Measurements from ENCODE around the gene KLRC2.
"Not testable (repeated sequence)": the region's sequence is repeated elsewhere in the genome, so short reads cannot be mapped to it uniquely, and the experiment has no call there.

KLRC2 gene

GRCh38 chr12:10389904-10390303, 45.9 kb downstream of the KLRC2 start, which contains the start of gene KLRK1:
Gene KLRK1 (minus strand): TSS chr12:10390041. CDS start chr12:10388810, 1,231 bp downstream.
- DNase-seq = no peak
- no CpG with 5 or more reads among the region's 1 CpG for WGBS (ENCODE audit: insufficient coverage)
- H3K27ac ChIP-seq (ENCODE audit: insufficient read depth in 1 of 2, low read depth in 1 of 2, low read length in 2 of 2, poor library complexity in 1 of 2, severe bottlenecking in 2 of 2) = no peak within 1 kb of the TSS
- H3K9me3 ChIP-seq (ENCODE audit: control extremely low read depth in 1 of 5, control insufficient read depth in 4 of 5, insufficient read depth in 2 of 5, low read depth in 1 of 5, low read length in 4 of 5) = no peaks in the 10 kb centered on the region
- no peaks in the 10 kb centered on the region for H3K36me3 ChIP-seq (ENCODE audit: control insufficient read depth in 4 of 4, insufficient read depth in 4 of 4, low read length in 3 of 4)
- H3K4me3 ChIP-seq (ENCODE audit: control insufficient read depth in 1 of 7, extremely low read depth in 1 of 7, insufficient read depth in 4 of 7, low read depth in 2 of 7, low read length in 6 of 7) = no peak within 1 kb of the TSS
- peaks cover 0 to 89% (median 0%) of the 10 kb centered on the region in 5 experiments for H3K27me3 ChIP-seq (replicated peaks in 2 of 5; ENCODE audit: control insufficient read depth in 4 of 5, insufficient read depth in 5 of 5, low read length in 4 of 5)
- POLR2A ChIA-PET = no interaction called here
- CTCF ChIA-PET = interaction anchor here (1.2 kb wide), 1 partner anchor 21 kb away, joined by 4 read pairs; no protein-coding TSS in a partner anchor
- peaks cover 11 to 43% (median 18%) of the 10 kb centered on the region in 4 experiments for H3K4me1 ChIP-seq (ENCODE audit: control extremely low read depth in 1 of 4, control insufficient read depth in 4 of 4, insufficient read depth in 4 of 4, low read length in 3 of 4)

- ChIA-PET POLR2A (no interaction called here), CTCF (interaction anchor here (1.4 kb wide), 1 partner anchor 22 kb away, joined by 3 read pairs; no protein-coding TSS in a partner anchor)
- Histone ChIP-seq H3K4me3 (ENCODE audit: control insufficient read depth in 1 of 7, extremely low read depth in 1 of 7, insufficient read depth in 4 of 7, low read depth in 2 of 7, low read length in 6 of 7) (peak overlapping the region in 1 of 7 experiments; percentile 10), H3K4me1 (ENCODE audit: control extremely low read depth in 1 of 4, control insufficient read depth in 4 of 4, insufficient read depth in 4 of 4, low read length in 3 of 4) (peaks cover 11 to 36% (median 17%) of the 10 kb centered on the region in 4 experiments), H3K27ac (ENCODE audit: insufficient read depth in 1 of 2, low read depth in 1 of 2, low read length in 2 of 2, poor library complexity in 1 of 2, severe bottlenecking in 2 of 2) (no peak overlapping the region), H3K36me3 (ENCODE audit: control insufficient read depth in 4 of 4, insufficient read depth in 4 of 4, low read length in 3 of 4) (no peaks in the 10 kb centered on the region), H3K9me3 (ENCODE audit: control extremely low read depth in 1 of 5, control insufficient read depth in 4 of 5, insufficient read depth in 2 of 5, low read depth in 1 of 5, low read length in 4 of 5) (peaks cover 0 to 6% (median 0%) of the 10 kb centered on the region in 5 experiments), H3K27me3 (replicated peaks in 2 of 5; ENCODE audit: control insufficient read depth in 4 of 5, insufficient read depth in 5 of 5, low read length in 4 of 5) (peaks cover 0 to 90% (median 0%) of the 10 kb centered on the region in 5 experiments)
- no peak for DNase-seq
- WGBS (ENCODE audit: insufficient coverage) = no CpG with 5 or more reads among the region's 9 CpGs
Measured at GRCh38 chr12:10388624-10389413, 47.0 kb downstream of the KLRC2 start.

- DNase-seq; H3K36me3 ChIP-seq (ENCODE audit: control insufficient read depth in 4 of 4, insufficient read depth in 4 of 4, low read length in 3 of 4); POLR2A ChIA-PET; H3K9me3 ChIP-seq (ENCODE audit: control extremely low read depth in 1 of 5, control insufficient read depth in 4 of 5, insufficient read depth in 2 of 5, low read depth in 1 of 5, low read length in 4 of 5); H3K27ac ChIP-seq (ENCODE audit: insufficient read depth in 1 of 2, low read depth in 1 of 2, low read length in 2 of 2, poor library complexity in 1 of 2, severe bottlenecking in 2 of 2); H3K4me3 ChIP-seq (ENCODE audit: control insufficient read depth in 1 of 7, extremely low read depth in 1 of 7, insufficient read depth in 4 of 7, low read depth in 2 of 7, low read length in 6 of 7): not testable (repeated sequence)
- Histone ChIP-seq H3K27me3 (replicated peaks in 2 of 5; ENCODE audit: control insufficient read depth in 4 of 5, insufficient read depth in 5 of 5, low read length in 4 of 5) (peaks cover 0 to 81% (median 0%) of the 10 kb centered on the region in 5 experiments), H3K4me1 (ENCODE audit: control extremely low read depth in 1 of 4, control insufficient read depth in 4 of 4, insufficient read depth in 4 of 4, low read length in 3 of 4) (peaks cover 8 to 23% (median 13%) of the 10 kb centered on the region in 4 experiments)
- CTCF ChIA-PET = interaction anchor here (1.5 to 3.2 kb wide), 2 partner anchors 21 to 28 kb away, joined by 5 to 9 read pairs; no protein-coding TSS in a partner anchor
- WGBS (ENCODE audit: insufficient coverage) = 92% methylated on average over 4 of the region's 6 CpGs
Measured at GRCh38 chr12:10387498-10387897, 48.3 kb downstream of the KLRC2 start.

GRCh38 chr12:10386857-10387256, 49.0 kb downstream of the KLRC2 start:
- Histone ChIP-seq H3K9me3 (ENCODE audit: control extremely low read depth in 1 of 5, control insufficient read depth in 4 of 5, insufficient read depth in 2 of 5, low read depth in 1 of 5, low read length in 4 of 5) (peaks cover 0 to 7% (median 0%) of the 10 kb centered on the region in 5 experiments), H3K27ac (ENCODE audit: insufficient read depth in 1 of 2, low read depth in 1 of 2, low read length in 2 of 2, poor library complexity in 1 of 2, severe bottlenecking in 2 of 2) (no peak overlapping the region), H3K4me1 (ENCODE audit: control extremely low read depth in 1 of 4, control insufficient read depth in 4 of 4, insufficient read depth in 4 of 4, low read length in 3 of 4) (peaks cover 2 to 16% (median 9%) of the 10 kb centered on the region in 4 experiments), H3K36me3 (ENCODE audit: control insufficient read depth in 4 of 4, insufficient read depth in 4 of 4, low read length in 3 of 4) (no peaks in the 10 kb centered on the region), H3K27me3 (replicated peaks in 2 of 5; ENCODE audit: control insufficient read depth in 4 of 5, insufficient read depth in 5 of 5, low read length in 4 of 5) (peaks cover 0 to 75% (median 0%) of the 10 kb centered on the region in 5 experiments), H3K4me3 (ENCODE audit: control insufficient read depth in 1 of 7, extremely low read depth in 1 of 7, insufficient read depth in 4 of 7, low read depth in 2 of 7, low read length in 6 of 7) (no peak overlapping the region)
- DNase-seq = no peak
- POLR2A ChIA-PET = no interaction called here
- WGBS (ENCODE audit: insufficient coverage) = 88% methylated on average over 1 of the region's 1 CpG
- CTCF ChIA-PET = interaction anchor here (1.5 to 3.2 kb wide), 2 partner anchors 20 to 29 kb away, joined by 5 to 9 read pairs; no protein-coding TSS in a partner anchor

DNA sequence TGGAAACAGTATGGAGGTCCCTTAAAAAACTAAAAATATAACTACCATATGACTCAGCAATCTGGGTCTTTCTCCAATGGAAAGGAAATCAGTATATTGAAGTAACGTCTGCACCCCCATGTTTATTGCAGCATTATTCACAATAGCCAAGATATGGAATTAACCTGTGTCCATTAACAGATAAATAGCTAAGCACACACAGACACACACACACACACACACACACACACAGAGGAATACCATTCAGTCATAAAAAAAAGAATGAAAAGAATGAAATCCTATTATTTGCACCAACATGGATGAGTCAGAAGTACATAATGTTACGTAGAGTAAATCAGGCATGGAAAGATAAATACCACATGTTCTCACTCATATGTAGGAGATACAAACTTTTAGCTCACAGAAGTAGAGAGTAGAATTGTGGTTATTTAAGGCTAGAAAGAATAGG, 50.6 kb downstream of the KLRC2 start:
- peaks cover 0 to 7% (median 0%) of the 10 kb centered on the region in 5 experiments for H3K9me3 ChIP-seq (ENCODE audit: control extremely low read depth in 1 of 5, control insufficient read depth in 4 of 5, insufficient read depth in 2 of 5, low read depth in 1 of 5, low read length in 4 of 5)
- CTCF ChIA-PET = interaction anchor here (3.2 kb wide), 1 partner anchor 19 kb away, joined by 9 read pairs; no protein-coding TSS in a partner anchor
- WGBS (ENCODE audit: insufficient coverage) = no CpG with 5 or more reads among the region's 2 CpGs
- POLR2A ChIA-PET = interaction anchor here (0.7 kb wide), 1 partner anchor 218 kb away, joined by 3 read pairs; no protein-coding TSS in a partner anchor
- DNase-seq = no peak
- no peak overlapping the region for H3K4me3 ChIP-seq (ENCODE audit: control insufficient read depth in 1 of 7, extremely low read depth in 1 of 7, insufficient read depth in 4 of 7, low read depth in 2 of 7, low read length in 6 of 7)
- no peaks in the 10 kb centered on the region for H3K36me3 ChIP-seq (ENCODE audit: control insufficient read depth in 4 of 4, insufficient read depth in 4 of 4, low read length in 3 of 4)
- peaks cover 0 to 9% (median 1%) of the 10 kb centered on the region in 4 experiments for H3K4me1 ChIP-seq (ENCODE audit: control extremely low read depth in 1 of 4, control insufficient read depth in 4 of 4, insufficient read depth in 4 of 4, low read length in 3 of 4)
- H3K27me3 ChIP-seq (replicated peaks in 2 of 5; ENCODE audit: control insufficient read depth in 4 of 5, insufficient read depth in 5 of 5, low read length in 4 of 5) = peaks cover 0 to 62% (median 0%) of the 10 kb centered on the region in 5 experiments
- H3K27ac ChIP-seq (ENCODE audit: insufficient read depth in 1 of 2, low read depth in 1 of 2, low read length in 2 of 2, poor library complexity in 1 of 2, severe bottlenecking in 2 of 2) = no peak overlapping the region

DNA sequence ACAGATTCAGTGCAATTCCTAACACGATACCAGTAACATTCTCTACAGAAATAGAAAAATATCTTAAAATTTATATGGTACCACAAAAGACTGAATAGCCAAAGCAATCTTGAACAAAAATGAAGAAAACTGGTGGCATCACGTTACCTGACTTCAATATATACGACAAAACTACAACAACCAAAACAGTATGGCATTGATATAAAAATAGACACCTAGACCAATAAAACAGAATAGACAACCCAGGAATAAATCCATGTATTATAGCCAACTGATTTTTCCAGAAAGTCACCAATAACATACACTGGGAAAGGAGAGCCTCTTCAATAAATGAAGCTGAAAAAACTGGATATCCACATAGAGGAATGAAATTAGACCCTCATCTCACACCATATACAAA, 51.6 kb downstream of the KLRC2 start:
- 100% methylated on average over 2 of the region's 3 CpGs for WGBS (ENCODE audit: insufficient coverage)
- H3K27ac ChIP-seq (ENCODE audit: insufficient read depth in 1 of 2, low read depth in 1 of 2, low read length in 2 of 2, poor library complexity in 1 of 2, severe bottlenecking in 2 of 2) = no peak overlapping the region
- no peaks in the 10 kb centered on the region for H3K4me1 ChIP-seq (ENCODE audit: control extremely low read depth in 1 of 4, control insufficient read depth in 4 of 4, insufficient read depth in 4 of 4, low read length in 3 of 4)
- ChIA-PET CTCF (no interaction called here), POLR2A (no interaction called here)
- peaks cover 0 to 7% (median 0%) of the 10 kb centered on the region in 5 experiments for H3K9me3 ChIP-seq (ENCODE audit: control extremely low read depth in 1 of 5, control insufficient read depth in 4 of 5, insufficient read depth in 2 of 5, low read depth in 1 of 5, low read length in 4 of 5)
- DNase-seq = no peak
- H3K4me3 ChIP-seq (ENCODE audit: control insufficient read depth in 1 of 7, extremely low read depth in 1 of 7, insufficient read depth in 4 of 7, low read depth in 2 of 7, low read length in 6 of 7) = no peak overlapping the region
- peaks cover 0 to 54% (median 0%) of the 10 kb centered on the region in 5 experiments for H3K27me3 ChIP-seq (replicated peaks in 2 of 5; ENCODE audit: control insufficient read depth in 4 of 5, insufficient read depth in 5 of 5, low read length in 4 of 5)
- H3K36me3 ChIP-seq (ENCODE audit: control insufficient read depth in 4 of 4, insufficient read depth in 4 of 4, low read length in 3 of 4) = no peaks in the 10 kb centered on the region
